Measurements from ENCODE around the gene DOC2A.

DOC2A gene

DNA sequence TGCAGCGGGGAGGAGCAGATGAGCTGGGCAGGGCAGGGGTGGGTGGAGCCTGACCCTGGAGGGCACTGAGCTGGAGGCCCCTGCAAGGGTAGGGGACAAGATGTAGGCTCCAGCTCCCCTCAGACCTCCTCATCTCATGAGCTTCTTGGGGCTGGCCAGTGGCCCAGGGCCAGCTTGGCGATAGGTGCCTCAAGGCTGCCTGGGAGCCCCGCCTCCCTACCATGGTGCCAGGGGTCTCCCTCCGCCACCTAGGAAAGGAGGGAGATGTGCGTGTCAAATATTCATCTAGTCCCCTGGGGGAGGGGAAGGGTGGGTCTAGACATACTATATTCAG is 19.3 kb downstream of the DOC2A start:
- Histone ChIP-seq H3K27me3 (ENCODE audit: control insufficient read depth, insufficient read depth, low read length) (no peaks in the 10 kb centered on the region), H3K79me2 (no peaks in the 10 kb centered on the region), H3K27ac (no peak overlapping the region), H3K4me1 (peaks cover 6% of the 10 kb centered on the region), H3K4me2 (ENCODE audit: low read length) (no peak overlapping the region), H3K36me3 (ENCODE audit: control insufficient read depth, insufficient read depth, low read length) (no peaks in the 10 kb centered on the region), H3K9ac (no peak overlapping the region), H3K9me3 (ENCODE audit: control insufficient read depth, low read length) (no peaks in the 10 kb centered on the region), H3K4me3 (ENCODE audit: low read depth, low read length) (no peak overlapping the region), H2AFZ (no peak overlapping the region)
- TF ChIP-seq, protein P1, sequence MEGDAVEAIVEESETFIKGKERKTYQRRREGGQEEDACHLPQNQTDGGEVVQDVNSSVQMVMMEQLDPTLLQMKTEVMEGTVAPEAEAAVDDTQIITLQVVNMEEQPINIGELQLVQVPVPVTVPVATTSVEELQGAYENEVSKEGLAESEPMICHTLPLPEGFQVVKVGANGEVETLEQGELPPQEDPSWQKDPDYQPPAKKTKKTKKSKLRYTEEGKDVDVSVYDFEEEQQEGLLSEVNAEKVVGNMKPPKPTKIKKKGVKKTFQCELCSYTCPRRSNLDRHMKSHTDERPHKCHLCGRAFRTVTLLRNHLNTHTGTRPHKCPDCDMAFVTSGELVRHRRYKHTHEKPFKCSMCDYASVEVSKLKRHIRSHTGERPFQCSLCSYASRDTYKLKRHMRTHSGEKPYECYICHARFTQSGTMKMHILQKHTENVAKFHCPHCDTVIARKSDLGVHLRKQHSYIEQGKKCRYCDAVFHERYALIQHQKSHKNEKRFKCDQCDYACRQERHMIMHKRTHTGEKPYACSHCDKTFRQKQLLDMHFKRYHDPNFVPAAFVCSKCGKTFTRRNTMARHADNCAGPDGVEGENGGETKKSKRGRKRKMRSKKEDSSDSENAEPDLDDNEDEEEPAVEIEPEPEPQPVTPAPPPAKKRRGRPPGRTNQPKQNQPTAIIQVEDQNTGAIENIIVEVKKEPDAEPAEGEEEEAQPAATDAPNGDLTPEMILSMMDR (IDR thresholded peaks at IDR 0.05), result no peak

DNA sequence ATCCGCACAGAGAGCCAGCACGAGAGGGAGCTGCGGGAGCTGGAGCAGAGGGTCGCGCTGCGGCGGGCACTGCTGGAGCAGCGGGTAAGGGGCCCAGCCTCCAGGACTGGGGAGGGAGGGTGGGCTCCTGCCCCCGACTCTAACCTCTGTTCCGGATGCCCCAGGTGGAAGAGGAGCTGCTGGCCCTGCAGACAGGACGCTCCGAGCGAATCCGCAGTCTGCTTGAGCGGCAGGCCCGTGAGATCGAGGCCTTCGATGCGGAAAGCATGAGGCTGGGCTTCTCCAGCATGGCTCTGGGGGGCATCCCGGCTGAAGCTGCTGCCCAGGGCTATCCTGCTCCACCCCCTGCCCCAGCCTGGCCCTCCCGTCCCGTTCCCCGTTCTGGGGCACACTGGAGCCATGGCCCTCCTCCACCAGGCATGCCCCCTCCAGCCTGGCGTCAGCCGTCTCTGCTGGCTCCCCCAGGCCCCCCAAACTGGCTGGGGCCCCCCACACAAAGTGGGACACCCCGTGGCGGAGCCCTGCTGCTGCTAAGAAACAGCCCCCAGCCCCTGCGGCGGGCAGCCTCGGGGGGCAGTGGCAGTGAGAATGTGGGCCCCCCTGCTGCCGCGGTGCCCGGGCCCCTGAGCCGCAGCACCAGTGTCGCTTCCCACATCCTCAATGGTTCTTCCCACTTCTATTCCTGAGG is 19.8 kb downstream of the DOC2A start:
- Histone ChIP-seq H3K9ac (no peak overlapping the region), H3K27ac (no peak overlapping the region), H3K4me2 (ENCODE audit: low read length) (no peak overlapping the region), H3K9me3 (ENCODE audit: control insufficient read depth, low read length) (no peaks in the 10 kb centered on the region), H3K27me3 (ENCODE audit: control insufficient read depth, insufficient read depth, low read length) (no peaks in the 10 kb centered on the region), H2AFZ (no peak overlapping the region), H3K79me2 (no peaks in the 10 kb centered on the region), H3K4me3 (ENCODE audit: low read depth, low read length) (no peak overlapping the region), H3K36me3 (ENCODE audit: control insufficient read depth, insufficient read depth, low read length) (no peaks in the 10 kb centered on the region), H3K4me1 (peaks cover 6% of the 10 kb centered on the region)
- TF ChIP-seq, protein P1 (IDR thresholded peaks at IDR 0.05), result no peak

DNA sequence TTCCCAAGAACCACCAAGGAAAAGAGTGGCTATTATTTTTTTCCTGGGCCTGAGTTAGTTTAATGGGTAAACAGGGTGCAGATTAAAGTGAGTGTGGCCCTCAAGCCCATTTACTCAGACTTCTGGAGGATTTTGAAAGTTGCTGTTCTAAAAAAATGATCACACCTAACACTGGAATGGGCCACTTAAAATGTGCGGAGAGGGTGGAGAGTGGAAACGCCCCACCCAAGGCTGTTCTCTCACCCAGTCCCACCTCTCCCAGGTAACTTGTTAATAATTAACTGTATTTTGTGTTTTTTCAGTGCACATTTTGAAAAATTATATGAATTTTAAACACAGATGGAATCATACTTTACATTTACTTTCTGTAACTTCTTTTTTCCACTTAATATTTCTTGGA is 20.8 kb downstream of the DOC2A start:
- no peak overlapping the region for H3K4me3 ChIP-seq (ENCODE audit: low read depth, low read length)
- H2AFZ ChIP-seq, result no peak overlapping the region
- no peak overlapping the region for H3K27ac ChIP-seq
- no peaks in the 10 kb centered on the region for H3K36me3 ChIP-seq (ENCODE audit: control insufficient read depth, insufficient read depth, low read length)
- H3K4me1 ChIP-seq, result peaks cover 6% of the 10 kb centered on the region
- no peaks in the 10 kb centered on the region for H3K27me3 ChIP-seq (ENCODE audit: control insufficient read depth, insufficient read depth, low read length)
- no peak overlapping the region for H3K4me2 ChIP-seq (ENCODE audit: low read length)
- no peaks in the 10 kb centered on the region for H3K9me3 ChIP-seq (ENCODE audit: control insufficient read depth, low read length)
- no peak overlapping the region for H3K9ac ChIP-seq
- no peaks in the 10 kb centered on the region for H3K79me2 ChIP-seq
- TF ChIP-seq, protein P1 (IDR thresholded peaks at IDR 0.05), result no peak

DNA sequence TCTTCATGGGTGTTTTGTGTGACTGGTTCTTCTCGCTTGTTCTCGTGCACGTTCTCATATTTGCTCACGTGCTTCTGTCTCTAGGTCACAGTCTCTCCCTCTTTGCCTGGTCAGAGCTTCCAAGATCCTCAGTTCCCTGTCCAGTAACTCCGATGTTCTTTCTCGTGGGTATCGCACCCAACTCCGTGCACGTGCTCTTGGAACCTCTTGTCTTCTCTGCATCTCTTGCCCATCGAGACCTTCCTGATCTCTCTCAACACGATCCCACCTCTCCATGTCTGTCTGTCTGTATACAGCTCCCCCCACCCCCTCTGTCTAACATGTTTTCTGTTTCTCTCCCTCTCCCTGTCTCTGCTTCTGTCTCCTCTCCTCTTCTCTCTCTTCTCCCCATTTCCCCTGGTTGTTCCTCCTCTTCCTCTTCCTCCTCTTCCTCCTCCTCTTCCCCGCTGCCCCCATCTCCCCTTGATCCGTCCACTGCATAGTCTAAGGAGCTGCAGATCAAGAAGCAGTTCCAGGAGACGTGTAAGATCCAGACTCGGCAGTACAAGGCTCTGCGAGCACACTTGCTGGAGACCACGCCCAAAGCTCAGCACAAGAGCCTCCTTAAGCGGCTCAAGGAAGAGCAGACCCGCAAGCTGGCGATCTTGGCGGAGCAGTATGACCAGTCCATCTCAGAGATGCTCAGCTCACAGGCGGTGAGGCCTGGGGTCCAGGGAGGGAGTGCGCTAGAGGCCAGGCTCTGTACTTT is 21.5 kb downstream of the DOC2A start:
- TF ChIP-seq, protein P1 (IDR thresholded peaks at IDR 0.05), result no peak
- no peaks in the 10 kb centered on the region for H3K27me3 ChIP-seq (ENCODE audit: control insufficient read depth, insufficient read depth, low read length)
- no peak overlapping the region for H3K4me3 ChIP-seq (ENCODE audit: low read depth, low read length)
- no peaks in the 10 kb centered on the region for H3K79me2 ChIP-seq
- H3K4me1 ChIP-seq, result no peaks in the 10 kb centered on the region
- H3K4me2 ChIP-seq (ENCODE audit: low read length), result no peak overlapping the region
- H3K36me3 ChIP-seq (ENCODE audit: control insufficient read depth, insufficient read depth, low read length), result no peaks in the 10 kb centered on the region
- H3K27ac ChIP-seq, result no peak overlapping the region
- no peak overlapping the region for H3K9ac ChIP-seq
- H2AFZ ChIP-seq, result no peak overlapping the region
- H3K9me3 ChIP-seq (ENCODE audit: control insufficient read depth, low read length), result no peaks in the 10 kb centered on the region
